Upper lobe of left lung (tissue), 4 donors: Measurements from ENCODE around the gene GORASP1.

ENCODE experiments used
- CTCF ChIP-seq, 6 experiments: fragments of 450-650 bp in 4 of 6; fragments of 200-600 bp in 2 of 6; sonication (generic) in 2 of 6; IDR thresholded peaks; one replicate each; pipeline ENCODE4 v1.5.1; 2016 to 2019; ENCODE audit warnings: antibody characterized with exemption in 6 of 6
- EP300 ChIP-seq, 4 donors: sonication (generic); formaldehyde crosslinking; IDR thresholded peaks; one replicate each; pipeline ENCODE4 v1.5.1; 2017; ENCODE audit warnings: antibody characterized with exemption in 4 of 4, control low read depth in 2 of 4
- POLR2A ChIP-seq, 4 donors: fragments of 450-650 bp; IDR thresholded peaks; one replicate each; pipeline ENCODE4 v1.5.1; 2016 to 2017; ENCODE audit warnings: antibody characterized with exemption in 4 of 4, mild to moderate bottlenecking in 2 of 4
- POLR2AphosphoS5 ChIP-seq, 2 donors: sonication (generic); formaldehyde crosslinking; IDR thresholded peaks; one replicate each; pipeline ENCODE4 v1.5.1; 2017; ENCODE audit warnings: antibody characterized with exemption in 2 of 2

GRCh38 chr3:39094851-39095677, 12.4 kb downstream of the GORASP1 start:
- TF ChIP-seq CTCF (IDR thresholded peaks at IDR 0.05) (no peak), POLR2A (IDR thresholded peaks at IDR 0.05) (no peak), POLR2AphosphoS5 (IDR thresholded peaks at IDR 0.05) (no peak), EP300 (IDR thresholded peaks at IDR 0.05) (no peak)
